A549 (cell line): ENCODE data around the gene HOXA4. TPM values are rescaled to one million over a fixed set of nuclear protein-coding genes. Genes with fewer than 3 reads are reported as not detected.

ENCODE experiments used
- ATAC-seq, 2 experiments: fragments of 200-7000 bp in 1 of 2; fragments of >200 bp in 1 of 2; cut with Nextera tagmentation in 1 of 2; cut with Tn5 transposase in 1 of 2; 3 replicates each; pipeline versions ENCODE4 v1.8.0 to v1.9.1; 2018 to 2020; ENCODE audit warnings: mild to moderate bottlenecking in 1 of 2, moderate library complexity in 1 of 2
- CTCF ChIA-PET: fragments of 300-600 bp; sonication (Branson Sonifier 250); formaldehyde crosslinking; extraction: SDS; loops from one replicate; lab custom pipeline; 2021; ENCODE audit warnings: antibody characterized with exemption, inconsistent platforms; lab: Yijun Ruan, JAX
- POLR2A ChIA-PET: fragments of 350-600 bp; formaldehyde crosslinking; extraction: SDS; loops from one replicate; lab custom pipeline; 2021; ENCODE audit warnings: antibody characterized with exemption, inconsistent platforms; lab: Yijun Ruan, JAX
- DNase-seq, 2 experiments: peaks; one replicate each; pipeline versions ENCODE4 v3.0.0 to v3.0.0-alpha.2; 2011 to 2016; ENCODE audit warnings: low read depth in 1 of 2, low spot score in 1 of 2
- FAIRE-seq: peaks from 2 replicates; lab custom pipeline; 2011; peaks lifted over from hg19 to GRCh38; lab: Jason Lieb, UNC
- H3K27ac ChIP-seq, 2 experiments: fragments of >200 bp; sonication (Bioruptor Twin); formaldehyde crosslinking; 3 replicates each; pipeline ENCODE4 v1.5.1; 2016 to 2017
- H3K4me1 ChIP-seq: fragments of >200 bp; sonication (Bioruptor Twin); formaldehyde crosslinking; 3 replicates; pipeline ENCODE4 v1.6.1; 2016
- H3K4me2 ChIP-seq: fragments of >200 bp; sonication (Bioruptor Twin); formaldehyde crosslinking; 3 replicates; pipeline ENCODE4 v1.6.1; 2016
- H3K4me3 ChIP-seq: fragments of >200 bp; sonication (Bioruptor Twin); formaldehyde crosslinking; 3 replicates; pipeline ENCODE4 v1.5.1; 2016
- H3K9me3 ChIP-seq: fragments of >200 bp; sonication (Bioruptor Twin); formaldehyde crosslinking; 3 replicates; pipeline ENCODE4 v1.6.1; 2016
- ATOH8 ChIP-seq: fragments of 250-450 bp; sonication (Bioruptor Pico); IDR thresholded peaks from 2 replicates; pipeline ENCODE4 v1.5.0; 2020; ENCODE audit warnings: low read depth, mild to moderate bottlenecking, moderate library complexity
- BHLHE40 ChIP-seq: IDR thresholded peaks from 2 replicates; pipeline ENCODE4 v1.6.1; 2012; ENCODE audit warnings: low read depth, low read length, inconsistent platforms
- CBX2 ChIP-seq: fragments of 200-600 bp; sonication (generic); IDR thresholded peaks from 2 replicates; pipeline ENCODE4 v1.6.1; 2016; ENCODE audit warnings: low read depth, mild to moderate bottlenecking, borderline replicate concordance
- CEBPB ChIP-seq, 2 experiments: fragments of >200 bp in 1 of 2; sonication (Bioruptor Twin) in 1 of 2; formaldehyde crosslinking in 1 of 2; IDR thresholded peaks; 2 replicates each; pipeline ENCODE4 v1.6.1; 2012 to 2016
- CHD2 ChIP-seq: fragments of 150-350 bp; IDR thresholded peaks from 2 replicates; pipeline ENCODE4 v1.6.1; 2014; ENCODE audit warnings: low read length; ENCODE audit not compliant: partially characterized antibody
- CHD4 ChIP-seq: fragments of 200-600 bp; sonication (generic); IDR thresholded peaks from 2 replicates; pipeline ENCODE4 v1.6.1; 2016; ENCODE audit warnings: antibody characterized with exemption, mild to moderate bottlenecking, borderline replicate concordance
- CTCF ChIP-seq: fragments of >200 bp; sonication (Bioruptor Twin); formaldehyde crosslinking; IDR thresholded peaks from 3 replicates; pipeline ENCODE4 v1.5.1; 2016
- E2F6 ChIP-seq: IDR thresholded peaks from 2 replicates; pipeline ENCODE4 v1.6.1; 2012; ENCODE audit warnings: low read depth, borderline replicate concordance
- EHMT2 ChIP-seq: fragments of 200-600 bp; sonication (generic); IDR thresholded peaks from 2 replicates; pipeline ENCODE4 v1.6.1; 2016; ENCODE audit warnings: antibody characterized with exemption, low read depth, mild to moderate bottlenecking, moderate library complexity
- EP300 ChIP-seq, 2 experiments: fragments of >200 bp; sonication (Bioruptor Twin); formaldehyde crosslinking; IDR thresholded peaks; 2 replicates in 1 of 2; 3 replicates in 1 of 2; pipeline ENCODE4 v1.6.1; 2016 to 2017
- GATA3 ChIP-seq: IDR thresholded peaks from 2 replicates; pipeline ENCODE4 v1.6.1; 2012; ENCODE audit warnings: borderline replicate concordance
- HES2 ChIP-seq: fragments of >200 bp; sonication (Bioruptor Twin); formaldehyde crosslinking; IDR thresholded peaks from 2 replicates; pipeline ENCODE4 v1.6.1; 2016
- HEYL ChIP-seq: fragments of 250-450 bp; sonication (Bioruptor Pico); IDR thresholded peaks from 2 replicates; pipeline ENCODE4 v1.8.0; 2021; ENCODE audit warnings: mild to moderate bottlenecking, moderate library complexity
- HOXA7 ChIP-seq: fragments of 250-450 bp; sonication (Bioruptor Pico); IDR thresholded peaks from 2 replicates; pipeline ENCODE4 v1.5.0; 2020; ENCODE audit warnings: mild to moderate bottlenecking, moderate library complexity
- HOXB5 ChIP-seq: fragments of 250-450 bp; sonication (Bioruptor Pico); IDR thresholded peaks from 2 replicates; pipeline ENCODE4 v1.5.0; 2020; ENCODE audit warnings: mild to moderate bottlenecking, moderate library complexity
- KDM1A ChIP-seq: fragments of 200-600 bp; sonication (generic); IDR thresholded peaks from 2 replicates; pipeline ENCODE4 v1.6.1; 2016; ENCODE audit warnings: low read depth, mild to moderate bottlenecking
- KDM5A ChIP-seq: fragments of 200-600 bp; sonication (generic); IDR thresholded peaks from 2 replicates; pipeline ENCODE4 v1.6.1; 2016; ENCODE audit warnings: antibody characterized with exemption, mild to moderate bottlenecking
- MAX ChIP-seq: IDR thresholded peaks from 2 replicates; pipeline ENCODE4 v1.6.1; 2012
- MAZ ChIP-seq: fragments of 150-350 bp; IDR thresholded peaks from 2 replicates; pipeline ENCODE4 v1.6.1; 2014; ENCODE audit warnings: antibody characterized with exemption, low read depth, low read length, borderline replicate concordance
- NPAS2 ChIP-seq: fragments of 250-450 bp; sonication (Bioruptor Pico); IDR thresholded peaks from 2 replicates; pipeline ENCODE4 v1.8.0; 2022; ENCODE audit warnings: mild to moderate bottlenecking, moderate library complexity, borderline replicate concordance
- NR3C1 ChIP-seq: fragments of >200 bp; sonication (Bioruptor Twin); formaldehyde crosslinking; IDR thresholded peaks from 3 replicates; pipeline ENCODE4 v1.6.1; 2017
- PBX3 ChIP-seq: IDR thresholded peaks from 2 replicates; pipeline ENCODE4 v1.6.1; 2012
- PHF8 ChIP-seq: fragments of 200-600 bp; sonication (generic); IDR thresholded peaks from 2 replicates; pipeline ENCODE4 v1.6.1; 2016; ENCODE audit warnings: low read depth, mild to moderate bottlenecking, antibody characterized with exemption, moderate library complexity, borderline replicate concordance
- POLR2A ChIP-seq: IDR thresholded peaks from 2 replicates; pipeline ENCODE4 v1.6.1; 2012; ENCODE audit warnings: mild to moderate bottlenecking, low read length
- RARB ChIP-seq: fragments of 250-450 bp; sonication (Bioruptor Pico); IDR thresholded peaks from 2 replicates; pipeline ENCODE4 v1.8.0; 2021; ENCODE audit warnings: mild to moderate bottlenecking, moderate library complexity
- RFX5 ChIP-seq: fragments of 450-650 bp; IDR thresholded peaks from 2 replicates; pipeline ENCODE4 v1.7.1; 2014; ENCODE audit warnings: antibody characterized with exemption, mild to moderate bottlenecking, moderate library complexity
- RNF2 ChIP-seq: fragments of 200-600 bp; sonication (generic); IDR thresholded peaks from 2 replicates; pipeline ENCODE4 v1.6.1; 2016; ENCODE audit warnings: low read depth, mild to moderate bottlenecking, antibody characterized with exemption, moderate library complexity, borderline replicate concordance
- SMC3 ChIP-seq: fragments of >200 bp; sonication (Bioruptor Twin); formaldehyde crosslinking; IDR thresholded peaks from 3 replicates; pipeline ENCODE4 v1.6.1; 2018; ENCODE audit warnings: inconsistent platforms
- TFCP2L1 ChIP-seq: fragments of 250-450 bp; sonication (Bioruptor Pico); IDR thresholded peaks from 2 replicates; pipeline ENCODE4 v1.5.0; 2021; ENCODE audit warnings: mild to moderate bottlenecking
- ZC3H11A ChIP-seq: fragments of 450-650 bp; IDR thresholded peaks from 2 replicates; pipeline ENCODE4 v1.6.1; 2014; ENCODE audit warnings: antibody characterized with exemption, mild to moderate bottlenecking
- ZSCAN20 ChIP-seq: fragments of 250-450 bp; sonication (Bioruptor Pico); IDR thresholded peaks from 2 replicates; pipeline ENCODE4 v1.8.0; 2022; ENCODE audit warnings: mild to moderate bottlenecking, moderate library complexity
- WGBS: methylation state at CpG from one replicate; pipeline ENCODE4 v1.1.6; 2017; ENCODE audit errors: missing lambda C conversion rate; 5-methylcytosine and 5-hydroxymethylcytosine counted together
- polyA plus RNA-seq, 4 experiments: library from polyadenylated mRNA; depleted of rRNA in 3 of 4; stranded (reverse); fragments of >200 nt; fragmentation: RNase III in 1 of 4; extraction: RNeasy Plus Mini Kit Qiagen cat#74134 plus additional on column Dnase treatment in 1 of 4; gene quantifications; 2 replicates in 3 of 4; 3 replicates in 1 of 4; pipeline ENCODE4 v1.2.3, GENCODE V29; 2011 to 2017

Gene HOXA4
- polyA plus RNA-seq, 2 of the 4 experiments (the other 2 are of a cell fraction): 2.1 to 2.6 TPM

GRCh38 chr7:27161214-27161720 is 30.7 kb upstream of the HOXA4 start:
- peak overlapping the region; percentile 65 for H3K4me3 ChIP-seq
- no peak for ATAC-seq
- peak overlapping the region; percentile 96 for H3K4me2 ChIP-seq
- ChIA-PET POLR2A (interaction anchor here (0.6 to 1.3 kb wide), 4 partner anchors 11 to 963 kb away, joined by 3 to 14 read pairs (median 4); no protein-coding TSS in a partner anchor), CTCF (interaction anchor here (0.6 to 7.0 kb wide), 57 partner anchors 9 to 1305 kb away, joined by 3 to 160 read pairs (median 4); partner anchors contain the start of genes HOXA10, HOXA3, HOXA5 and HOXA6)
- TF ChIP-seq RNF2 (no peak), RFX5 (no peak), ATOH8 (CRISPR knock-in tag) (no peak), CHD2 (no peak), TFCP2L1 (CRISPR knock-in tag) (no peak), KDM1A (no peak), EP300 (IDR thresholded peaks at IDR 0.05) (no peak), GATA3 (no peak), CHD4 (no peak), PHF8 (no peak), CEBPB (IDR thresholded peaks at IDR 0.05) (no peak), KDM5A (no peak), HOXA7 (CRISPR knock-in tag) (no peak), ZSCAN20 (CRISPR knock-in tag) (no peak), RARB (CRISPR knock-in tag) (no peak), PBX3 (no peak), EHMT2 (no peak), HES2 (no peak)
- H3K27ac ChIP-seq: peak overlapping the region; percentile 86; a peak in 5 of 6 replicates
- 0 out of 3 replicates have a peak, but pooled peaks cover 3% of the 10 kb centered on the region for H3K4me1 ChIP-seq
- no peaks in the 10 kb centered on the region for H3K9me3 ChIP-seq
- 32% methylated on average over 23 of the region's 27 CpGs for WGBS
- FAIRE-seq: no peak
- no peak for DNase-seq

GRCh38 chr7:27160546-27161213 is 30.1 kb upstream of the HOXA4 start:
- ATAC-seq: peak; percentile 70 to 84
- POLR2A ChIA-PET: interaction anchor here (0.6 to 1.3 kb wide), 4 partner anchors 10 to 962 kb away, joined by 3 to 14 read pairs (median 4); no protein-coding TSS in a partner anchor
- H3K9me3 ChIP-seq: no peaks in the 10 kb centered on the region
- TF ChIP-seq CEBPB (IDR thresholded peaks at IDR 0.05) (no peak), TFCP2L1 (CRISPR knock-in tag) (no peak), EHMT2 (no peak), HOXA7 (CRISPR knock-in tag) (no peak), HOXB5 (CRISPR knock-in tag) (no peak), E2F6 (peak; percentile 84), BHLHE40 (no peak), RNF2 (no peak), ATOH8 (CRISPR knock-in tag) (no peak), ZSCAN20 (CRISPR knock-in tag) (no peak), NR3C1 (no peak), SMC3 (peak; percentile 80), CTCF (peak; percentile 93), MAZ (no peak), MAX (peak; percentile 61), HEYL (no peak), NPAS2 (no peak), POLR2A (no peak), CBX2 (no peak), ZC3H11A (no peak)

More at GRCh38 chr7:27160546-27161213, 30.1 kb upstream of the HOXA4 start:
- 0 out of 3 replicates have a peak, but pooled peaks cover 3% of the 10 kb centered on the region for H3K4me1 ChIP-seq
- peak overlapping the region; percentile 65 for H3K4me3 ChIP-seq
- WGBS: 20% methylated on average over 25 of the region's 54 CpGs
- H3K4me2 ChIP-seq: peak overlapping the region; percentile 96
- H3K27ac ChIP-seq: peak overlapping the region; percentile 86
- CTCF ChIA-PET: interaction anchor here (0.6 to 7.0 kb wide), 58 partner anchors 8 to 1304 kb away, joined by 3 to 160 read pairs (median 4); partner anchors contain the start of genes HOXA10, HOXA3, HOXA5 and HOXA6
- FAIRE-seq (no peak), DNase-seq (peak; percentile 82 to 87)
